GM12801 (cell line): Measurements from ENCODE around the gene RASA1.

Experiments
- TF ChIP-seq, protein P1 (sequence below): IDR thresholded peaks from one replicate; pipeline ENCODE4 v1.5.1; 2011; ENCODE audit warnings: control low read depth; ENCODE audit not compliant: insufficient read length; ENCODE audit errors: extremely low read depth

Gene RASA1

DNA sequence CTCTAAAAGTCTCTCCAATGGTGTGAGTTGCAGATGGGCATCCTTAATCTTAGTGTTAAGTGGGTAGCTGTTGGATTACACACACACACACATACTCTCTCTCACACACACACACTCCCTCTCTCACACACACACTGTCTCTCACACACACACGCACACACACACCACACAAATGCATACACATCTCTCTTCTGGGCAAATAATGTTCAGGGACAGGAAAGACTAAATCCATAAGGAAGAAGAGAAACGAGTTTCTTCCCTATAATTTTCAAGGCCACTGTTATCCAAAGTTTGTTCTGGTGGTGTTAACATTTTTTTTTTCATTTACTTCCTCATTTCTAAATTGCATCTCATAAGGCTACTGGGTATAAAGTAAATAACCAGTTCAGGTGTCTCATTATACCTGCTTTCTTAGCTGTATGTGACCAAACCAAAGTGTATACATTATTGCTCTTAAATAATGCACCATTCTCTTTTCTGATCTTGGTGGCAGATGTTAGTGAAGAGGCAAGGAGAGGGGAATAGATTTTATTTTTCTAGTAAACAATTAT, 167.5 kb downstream of the RASA1 start:
- TF ChIP-seq, protein P1, sequence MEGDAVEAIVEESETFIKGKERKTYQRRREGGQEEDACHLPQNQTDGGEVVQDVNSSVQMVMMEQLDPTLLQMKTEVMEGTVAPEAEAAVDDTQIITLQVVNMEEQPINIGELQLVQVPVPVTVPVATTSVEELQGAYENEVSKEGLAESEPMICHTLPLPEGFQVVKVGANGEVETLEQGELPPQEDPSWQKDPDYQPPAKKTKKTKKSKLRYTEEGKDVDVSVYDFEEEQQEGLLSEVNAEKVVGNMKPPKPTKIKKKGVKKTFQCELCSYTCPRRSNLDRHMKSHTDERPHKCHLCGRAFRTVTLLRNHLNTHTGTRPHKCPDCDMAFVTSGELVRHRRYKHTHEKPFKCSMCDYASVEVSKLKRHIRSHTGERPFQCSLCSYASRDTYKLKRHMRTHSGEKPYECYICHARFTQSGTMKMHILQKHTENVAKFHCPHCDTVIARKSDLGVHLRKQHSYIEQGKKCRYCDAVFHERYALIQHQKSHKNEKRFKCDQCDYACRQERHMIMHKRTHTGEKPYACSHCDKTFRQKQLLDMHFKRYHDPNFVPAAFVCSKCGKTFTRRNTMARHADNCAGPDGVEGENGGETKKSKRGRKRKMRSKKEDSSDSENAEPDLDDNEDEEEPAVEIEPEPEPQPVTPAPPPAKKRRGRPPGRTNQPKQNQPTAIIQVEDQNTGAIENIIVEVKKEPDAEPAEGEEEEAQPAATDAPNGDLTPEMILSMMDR = no peak

DNA sequence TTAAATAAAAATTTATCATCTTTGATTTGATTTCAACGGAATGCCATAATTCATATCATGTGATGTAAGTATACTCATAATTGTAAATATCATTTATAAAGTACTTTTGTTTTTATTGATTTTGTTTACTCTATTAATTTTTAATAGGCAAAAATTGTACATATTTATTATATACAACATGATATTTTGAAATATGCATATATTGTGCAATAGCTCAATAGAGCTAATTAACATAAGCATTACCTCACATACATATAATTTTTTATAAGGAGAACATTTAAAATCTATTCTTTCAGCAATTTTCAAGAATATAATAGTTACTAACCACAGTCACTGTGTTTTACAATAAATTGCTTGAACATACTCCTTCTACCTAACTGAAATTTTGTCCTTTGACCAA, 170.0 kb downstream of the RASA1 start:
- TF ChIP-seq, protein P1 = no peak

DNA sequence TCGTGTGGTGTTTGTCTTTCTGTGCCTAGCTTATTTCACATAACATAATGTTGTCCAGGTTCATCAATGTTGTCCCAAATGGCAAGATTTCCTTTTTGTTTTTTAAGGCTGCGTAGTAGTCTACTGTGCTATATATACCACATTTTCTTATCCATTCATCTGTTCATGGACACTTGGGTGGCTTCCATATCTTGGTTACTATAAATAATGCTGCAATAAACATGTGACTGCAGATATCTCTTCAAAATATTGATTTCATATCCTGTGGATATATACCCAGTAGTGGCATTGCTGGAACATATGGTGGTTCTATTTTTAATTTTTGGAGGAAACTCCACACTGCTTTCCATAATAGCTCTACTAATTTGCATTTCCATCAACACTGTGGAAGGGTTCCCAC, 170.5 kb downstream of the RASA1 start:
- TF ChIP-seq, protein P1 = no peak
